Sigmoid colon (tissue), 4 donors: ENCODE data around the gene ZNF799.
"Not testable (repeated sequence)": the region's sequence is repeated elsewhere in the genome, so short reads cannot be mapped to it uniquely, and the experiment has no call there.

Experiments used
- CTCF ChIP-seq, 4 experiments: fragments of 450-650 bp in 3 of 4; fragments of 200-600 bp in 1 of 4; IDR thresholded peaks; one replicate each; pipeline ENCODE4 v1.5.1; 2016 to 2019; ENCODE audit warnings: antibody characterized with exemption in 4 of 4, mild to moderate bottlenecking in 3 of 4, moderate library complexity in 2 of 4
- EP300 ChIP-seq, 4 donors: sonication (generic); formaldehyde crosslinking; IDR thresholded peaks; one replicate each; pipeline ENCODE4 v1.6.1; 2017; ENCODE audit warnings: antibody characterized with exemption in 4 of 4
- POLR2AphosphoS5 ChIP-seq, 4 donors: sonication (generic); formaldehyde crosslinking; IDR thresholded peaks; one replicate each; pipeline ENCODE4 v1.6.1; 2017; ENCODE audit warnings: antibody characterized with exemption in 4 of 4

- not testable (repeated sequence) for TF ChIP-seq CTCF, EP300 (IDR thresholded peaks at IDR 0.05)
- TF ChIP-seq POLR2AphosphoS5 (IDR thresholded peaks at IDR 0.05), result peak in 2 of 4 donors; percentile 22 to 37
These were observed 1.0 kb downstream of the ZNF799 start for GRCh38 chr19:12399901-12400632.
